ENCODE results near the gene TMEM238L.

GRCh38 chr17:10775740-10776356 is 28.1 kb downstream of the TMEM238L start:
- TF ChIP-seq POLR2A (IDR thresholded peaks at IDR 0.05) (no peak), CTCF (IDR thresholded peaks at IDR 0.05) (no peak)

Measured in esophagus squamous epithelium (tissue), 4 donors.